ENCODE results near the gene STK33. TPM values are rescaled to one million over a fixed set of nuclear protein-coding genes. Genes with fewer than 3 reads are reported as not detected.

STK33 gene
- total RNA-seq: 22.6 TPM

DNA sequence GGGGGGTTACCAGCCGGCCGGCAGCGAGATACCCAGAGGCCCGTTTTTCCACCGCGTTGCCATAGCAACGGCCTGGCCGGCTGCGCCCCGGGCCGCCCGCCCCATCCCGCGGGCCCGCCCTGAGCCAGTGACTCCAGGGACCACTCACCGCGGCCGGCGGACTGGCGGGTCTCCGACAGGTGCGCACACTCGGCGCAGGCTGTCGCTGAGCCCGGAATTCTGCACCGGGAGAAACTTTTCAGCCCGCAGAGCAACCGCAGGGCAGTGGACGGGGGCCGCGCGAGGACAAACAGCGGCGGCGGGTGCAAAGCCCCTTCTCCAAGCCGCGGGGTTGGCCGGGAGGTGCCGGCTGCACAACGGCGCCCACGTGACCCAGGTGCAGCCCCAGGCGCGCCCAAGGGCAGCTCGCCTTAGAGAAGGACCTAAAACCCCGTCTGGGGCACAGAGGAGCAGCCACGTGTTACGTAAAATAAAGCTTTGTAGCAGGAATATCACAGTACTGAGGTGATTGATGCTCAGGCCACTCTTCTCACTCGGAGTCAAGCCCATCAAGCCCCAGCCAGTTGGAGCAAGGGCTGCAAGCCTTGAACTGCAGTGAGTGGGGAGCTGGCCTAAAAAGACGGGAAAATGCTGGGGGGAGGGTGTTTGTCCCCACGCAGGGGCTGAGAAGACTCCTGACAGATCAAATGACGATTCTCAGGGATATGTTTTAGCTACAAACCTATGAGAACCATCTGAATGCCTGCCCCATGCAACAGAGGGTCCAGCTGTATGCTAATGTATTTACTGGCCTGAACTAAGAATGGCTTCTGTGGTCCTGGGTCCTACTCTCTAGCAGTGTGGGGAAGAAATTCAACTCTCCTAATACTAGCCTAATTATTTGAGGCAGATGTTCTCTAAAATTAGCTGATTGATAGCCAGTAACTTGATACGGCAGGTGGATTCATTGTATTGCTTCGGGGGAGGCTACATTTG, at the start of gene STK33:
Gene STK33 (minus strand): TSS at position 294 of the 975 bp plus-strand sequence. CDS start 119,323 bp downstream, outside the sequence.

Small RNAs within 50 kb of the gene (small RNA-seq; reads per million reads assigned to genes)
- not detected for gene RF00601

Other genes with a start within 250 kb of the STK33 start
- 7.8 TPM for gene TRIM66, start 88.4 kb upstream of the STK33 start, total RNA-seq
- gene RPL27A, start 88.6 kb upstream of the STK33 start, total RNA-seq: 611 TPM